SK-N-SH treated with all-trans-retinoic acid at 6 μM for 48 hours (cell line): Measurements from ENCODE around the gene SNED1.

Experiments used
- ATAC-seq: fragments of 200-7000 bp; cut with Tn5 transposase; 3 replicates; pipeline ENCODE4 v1.9.1; 2020; ENCODE audit warnings: mild to moderate bottlenecking, moderate library complexity
- ARNTL ChIP-seq: fragments of 450-650 bp; formaldehyde crosslinking; IDR thresholded peaks from 2 replicates; pipeline ENCODE4 v1.5.0; 2020; ENCODE audit warnings: low read depth, mild to moderate bottlenecking, moderate library complexity, borderline replicate concordance
- BACH2 ChIP-seq: fragments of 250-450 bp; sonication (Bioruptor Pico); IDR thresholded peaks from 2 replicates; pipeline ENCODE4 v1.9.0; 2021; ENCODE audit warnings: mild to moderate bottlenecking, borderline replicate concordance
- CSDC2 ChIP-seq: fragments of 250-450 bp; sonication (Bioruptor Pico); IDR thresholded peaks from 2 replicates; pipeline ENCODE4 v1.5.0; 2020; ENCODE audit warnings: mild to moderate bottlenecking, moderate library complexity
- ESRRG ChIP-seq: fragments of 250-450 bp; sonication (Bioruptor Pico); IDR thresholded peaks from 2 replicates; pipeline ENCODE4 v1.6.1; 2021; ENCODE audit warnings: mild to moderate bottlenecking
- ISL1 ChIP-seq: fragments of 250-450 bp; sonication (Bioruptor Pico); IDR thresholded peaks from 2 replicates; pipeline ENCODE4 v2.1.2; 2022; ENCODE audit warnings: mild to moderate bottlenecking, moderate library complexity
- OSR1 ChIP-seq: fragments of 250-450 bp; sonication (Bioruptor Pico); IDR thresholded peaks from 2 replicates; pipeline ENCODE4 v1.8.0; 2022; ENCODE audit warnings: moderate library complexity, mild to moderate bottlenecking, inconsistent platforms
- RARB ChIP-seq: fragments of 250-450 bp; sonication (Bioruptor Pico); IDR thresholded peaks from 2 replicates; pipeline ENCODE4 v1.8.0; 2021; ENCODE audit warnings: mild to moderate bottlenecking, moderate library complexity
- SNAI2 ChIP-seq: fragments of 250-450 bp; sonication (Bioruptor Pico); IDR thresholded peaks from 2 replicates; pipeline ENCODE4 v1.5.0; 2020; ENCODE audit warnings: mild to moderate bottlenecking, moderate library complexity
- TCF4 ChIP-seq: fragments of 250-450 bp; sonication (Bioruptor Pico); IDR thresholded peaks from 2 replicates; pipeline ENCODE4 v1.8.0; 2021; ENCODE audit warnings: mild to moderate bottlenecking, moderate library complexity, borderline replicate concordance
- TOX ChIP-seq: fragments of 250-450 bp; sonication (Bioruptor Pico); IDR thresholded peaks from 2 replicates; pipeline ENCODE4 v1.8.0; 2021; ENCODE audit warnings: mild to moderate bottlenecking, moderate library complexity, borderline replicate concordance
- ZC3H10 ChIP-seq: fragments of 250-450 bp; sonication (Bioruptor Pico); IDR thresholded peaks from 2 replicates; pipeline ENCODE4 v1.5.1; 2021; ENCODE audit warnings: mild to moderate bottlenecking, moderate library complexity
- ZFP3 ChIP-seq: fragments of 250-450 bp; sonication (Bioruptor Pico); IDR thresholded peaks from 2 replicates; pipeline ENCODE4 v1.5.0; 2020; ENCODE audit warnings: mild to moderate bottlenecking, moderate library complexity
- ZFP30 ChIP-seq: fragments of 450-650 bp; formaldehyde crosslinking; IDR thresholded peaks from 2 replicates; pipeline ENCODE4 v1.5.0; 2022; ENCODE audit warnings: mild to moderate bottlenecking, moderate library complexity
- ZNF565 ChIP-seq: fragments of 450-650 bp; formaldehyde crosslinking; conservative IDR thresholded peaks from 2 replicates; pipeline ENCODE4 v1.5.0; 2020; ENCODE audit warnings: low read depth, mild to moderate bottlenecking, moderate library complexity
- ZNF70 ChIP-seq: fragments of 450-650 bp; formaldehyde crosslinking; IDR thresholded peaks from 2 replicates; pipeline ENCODE4 v1.5.0; 2020; ENCODE audit warnings: mild to moderate bottlenecking, moderate library complexity
- TF ChIP-seq, protein P1 (sequence below): fragments of 250-450 bp; sonication (Bioruptor Pico); IDR thresholded peaks from 2 replicates; pipeline ENCODE4 v1.8.0; 2020; ENCODE audit warnings: mild to moderate bottlenecking, moderate library complexity, borderline replicate concordance
- TF ChIP-seq, protein P2 (sequence below): fragments of 250-450 bp; sonication (Bioruptor Pico); IDR thresholded peaks from 2 replicates; pipeline ENCODE4 v1.5.1; 2020; ENCODE audit warnings: low read depth, mild to moderate bottlenecking, moderate library complexity
- TF ChIP-seq, protein P3 (sequence below): fragments of 250-450 bp; sonication (Bioruptor Pico); IDR thresholded peaks from 2 replicates; pipeline ENCODE4 v1.5.0; 2020; ENCODE audit warnings: mild to moderate bottlenecking, moderate library complexity
- TF ChIP-seq, protein P4 (sequence below): fragments of 250-450 bp; sonication (Bioruptor Pico); IDR thresholded peaks from 2 replicates; pipeline ENCODE4 v1.5.1; 2021; ENCODE audit warnings: mild to moderate bottlenecking, moderate library complexity
- TF ChIP-seq, protein P5 (sequence below): fragments of 250-450 bp; sonication (Bioruptor Pico); IDR thresholded peaks from 2 replicates; pipeline ENCODE4 v1.8.0; 2021; ENCODE audit warnings: low read depth, mild to moderate bottlenecking, moderate library complexity, borderline replicate concordance

SNED1 gene

DNA sequence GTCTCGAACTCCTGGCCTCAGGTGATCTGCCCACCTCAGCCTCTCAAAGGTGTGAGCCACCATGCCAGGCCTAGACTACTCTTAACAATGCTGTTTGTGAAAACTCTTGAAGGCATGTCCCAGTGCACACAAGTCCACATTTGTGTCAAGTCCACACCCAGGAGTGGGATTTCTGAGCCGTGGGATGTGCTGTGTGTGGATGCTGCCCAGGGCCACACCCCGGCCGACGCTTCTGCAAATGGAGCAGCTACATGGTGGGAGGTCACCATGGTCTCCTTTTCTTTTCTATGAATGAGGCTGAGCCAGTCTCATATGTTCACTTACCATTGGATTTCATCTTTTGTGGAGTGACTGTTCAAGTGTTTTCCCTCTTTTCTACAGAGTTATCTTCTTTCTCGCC lies 15.8 kb downstream of the SNED1 start:
- TF ChIP-seq, protein P1, sequence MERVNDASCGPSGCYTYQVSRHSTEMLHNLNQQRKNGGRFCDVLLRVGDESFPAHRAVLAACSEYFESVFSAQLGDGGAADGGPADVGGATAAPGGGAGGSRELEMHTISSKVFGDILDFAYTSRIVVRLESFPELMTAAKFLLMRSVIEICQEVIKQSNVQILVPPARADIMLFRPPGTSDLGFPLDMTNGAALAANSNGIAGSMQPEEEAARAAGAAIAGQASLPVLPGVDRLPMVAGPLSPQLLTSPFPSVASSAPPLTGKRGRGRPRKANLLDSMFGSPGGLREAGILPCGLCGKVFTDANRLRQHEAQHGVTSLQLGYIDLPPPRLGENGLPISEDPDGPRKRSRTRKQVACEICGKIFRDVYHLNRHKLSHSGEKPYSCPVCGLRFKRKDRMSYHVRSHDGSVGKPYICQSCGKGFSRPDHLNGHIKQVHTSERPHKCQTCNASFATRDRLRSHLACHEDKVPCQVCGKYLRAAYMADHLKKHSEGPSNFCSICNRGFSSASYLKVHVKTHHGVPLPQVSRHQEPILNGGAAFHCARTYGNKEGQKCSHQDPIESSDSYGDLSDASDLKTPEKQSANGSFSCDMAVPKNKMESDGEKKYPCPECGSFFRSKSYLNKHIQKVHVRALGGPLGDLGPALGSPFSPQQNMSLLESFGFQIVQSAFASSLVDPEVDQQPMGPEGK (CRISPR knock-in tag): no peak
- TF ChIP-seq ZC3H10 (CRISPR knock-in tag) (no peak), ZFP3 (no peak), CSDC2 (CRISPR knock-in tag) (no peak), ZFP30 (CRISPR knock-in tag) (no peak), ARNTL (CRISPR knock-in tag) (no peak), ZNF565 (CRISPR knock-in tag) (no peak), ZNF70 (CRISPR knock-in tag) (no peak), RARB (CRISPR knock-in tag) (no peak), TCF4 (CRISPR knock-in tag) (no peak), TOX (CRISPR knock-in tag) (no peak), ESRRG (CRISPR knock-in tag) (no peak), ISL1 (CRISPR knock-in tag) (no peak), BACH2 (no peak)
- TF ChIP-seq, protein P2, sequence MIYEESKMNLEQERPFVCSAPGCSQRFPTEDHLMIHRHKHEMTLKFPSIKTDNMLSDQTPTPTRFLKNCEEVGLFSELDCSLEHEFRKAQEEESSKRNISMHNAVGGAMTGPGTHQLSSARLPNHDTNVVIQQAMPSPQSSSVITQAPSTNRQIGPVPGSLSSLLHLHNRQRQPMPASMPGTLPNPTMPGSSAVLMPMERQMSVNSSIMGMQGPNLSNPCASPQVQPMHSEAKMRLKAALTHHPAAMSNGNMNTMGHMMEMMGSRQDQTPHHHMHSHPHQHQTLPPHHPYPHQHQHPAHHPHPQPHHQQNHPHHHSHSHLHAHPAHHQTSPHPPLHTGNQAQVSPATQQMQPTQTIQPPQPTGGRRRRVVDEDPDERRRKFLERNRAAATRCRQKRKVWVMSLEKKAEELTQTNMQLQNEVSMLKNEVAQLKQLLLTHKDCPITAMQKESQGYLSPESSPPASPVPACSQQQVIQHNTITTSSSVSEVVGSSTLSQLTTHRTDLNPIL (CRISPR knock-in tag): no peak
- TF ChIP-seq, protein P3, sequence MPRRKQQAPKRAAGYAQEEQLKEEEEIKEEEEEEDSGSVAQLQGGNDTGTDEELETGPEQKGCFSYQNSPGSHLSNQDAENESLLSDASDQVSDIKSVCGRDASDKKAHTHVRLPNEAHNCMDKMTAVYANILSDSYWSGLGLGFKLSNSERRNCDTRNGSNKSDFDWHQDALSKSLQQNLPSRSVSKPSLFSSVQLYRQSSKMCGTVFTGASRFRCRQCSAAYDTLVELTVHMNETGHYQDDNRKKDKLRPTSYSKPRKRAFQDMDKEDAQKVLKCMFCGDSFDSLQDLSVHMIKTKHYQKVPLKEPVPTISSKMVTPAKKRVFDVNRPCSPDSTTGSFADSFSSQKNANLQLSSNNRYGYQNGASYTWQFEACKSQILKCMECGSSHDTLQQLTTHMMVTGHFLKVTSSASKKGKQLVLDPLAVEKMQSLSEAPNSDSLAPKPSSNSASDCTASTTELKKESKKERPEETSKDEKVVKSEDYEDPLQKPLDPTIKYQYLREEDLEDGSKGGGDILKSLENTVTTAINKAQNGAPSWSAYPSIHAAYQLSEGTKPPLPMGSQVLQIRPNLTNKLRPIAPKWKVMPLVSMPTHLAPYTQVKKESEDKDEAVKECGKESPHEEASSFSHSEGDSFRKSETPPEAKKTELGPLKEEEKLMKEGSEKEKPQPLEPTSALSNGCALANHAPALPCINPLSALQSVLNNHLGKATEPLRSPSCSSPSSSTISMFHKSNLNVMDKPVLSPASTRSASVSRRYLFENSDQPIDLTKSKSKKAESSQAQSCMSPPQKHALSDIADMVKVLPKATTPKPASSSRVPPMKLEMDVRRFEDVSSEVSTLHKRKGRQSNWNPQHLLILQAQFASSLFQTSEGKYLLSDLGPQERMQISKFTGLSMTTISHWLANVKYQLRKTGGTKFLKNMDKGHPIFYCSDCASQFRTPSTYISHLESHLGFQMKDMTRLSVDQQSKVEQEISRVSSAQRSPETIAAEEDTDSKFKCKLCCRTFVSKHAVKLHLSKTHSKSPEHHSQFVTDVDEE (CRISPR knock-in tag): no peak
- TF ChIP-seq, protein P4, sequence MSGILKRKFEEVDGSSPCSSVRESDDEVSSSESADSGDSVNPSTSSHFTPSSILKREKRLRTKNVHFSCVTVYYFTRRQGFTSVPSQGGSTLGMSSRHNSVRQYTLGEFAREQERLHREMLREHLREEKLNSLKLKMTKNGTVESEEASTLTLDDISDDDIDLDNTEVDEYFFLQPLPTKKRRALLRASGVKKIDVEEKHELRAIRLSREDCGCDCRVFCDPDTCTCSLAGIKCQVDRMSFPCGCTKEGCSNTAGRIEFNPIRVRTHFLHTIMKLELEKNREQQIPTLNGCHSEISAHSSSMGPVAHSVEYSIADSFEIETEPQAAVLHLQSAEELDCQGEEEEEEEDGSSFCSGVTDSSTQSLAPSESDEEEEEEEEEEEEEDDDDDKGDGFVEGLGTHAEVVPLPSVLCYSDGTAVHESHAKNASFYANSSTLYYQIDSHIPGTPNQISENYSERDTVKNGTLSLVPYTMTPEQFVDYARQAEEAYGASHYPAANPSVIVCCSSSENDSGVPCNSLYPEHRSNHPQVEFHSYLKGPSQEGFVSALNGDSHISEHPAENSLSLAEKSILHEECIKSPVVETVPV (CRISPR knock-in tag): no peak
- ATAC-seq: no peak

DNA sequence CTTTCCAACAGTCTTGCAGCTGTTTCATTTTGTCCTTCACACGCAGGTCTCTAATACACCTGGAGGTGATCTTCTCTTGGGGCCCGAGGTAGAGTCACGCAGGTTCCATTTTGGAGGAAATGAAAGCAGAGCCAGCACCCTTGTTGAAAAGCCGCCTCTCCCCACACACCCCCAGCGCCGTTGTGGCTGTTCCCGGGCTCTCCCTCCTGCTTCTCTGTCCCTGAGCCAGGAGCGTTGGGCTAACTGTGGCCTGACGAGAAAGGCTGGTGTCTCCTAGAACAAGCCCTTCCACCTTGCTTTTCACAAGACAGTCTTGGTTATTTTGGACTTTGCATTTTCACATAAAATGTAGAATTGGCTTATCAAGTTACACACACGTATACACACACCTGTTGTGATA lies 16.3 kb downstream of the SNED1 start:
- ATAC-seq: no peak

More for the DNA sequence above, 16.3 kb downstream of the SNED1 start:
- no peak for TF ChIP-seq OSR1 (CRISPR knock-in tag)
- no peak for TF ChIP-seq ZNF70 (CRISPR knock-in tag)
- no peak for TF ChIP-seq ZNF565 (CRISPR knock-in tag)
- no peak for TF ChIP-seq ISL1 (CRISPR knock-in tag)
- no peak for TF ChIP-seq BACH2
- no peak for TF ChIP-seq ESRRG (CRISPR knock-in tag)
- no peak for TF ChIP-seq ZFP30 (CRISPR knock-in tag)
- TF ChIP-seq, protein P5, sequence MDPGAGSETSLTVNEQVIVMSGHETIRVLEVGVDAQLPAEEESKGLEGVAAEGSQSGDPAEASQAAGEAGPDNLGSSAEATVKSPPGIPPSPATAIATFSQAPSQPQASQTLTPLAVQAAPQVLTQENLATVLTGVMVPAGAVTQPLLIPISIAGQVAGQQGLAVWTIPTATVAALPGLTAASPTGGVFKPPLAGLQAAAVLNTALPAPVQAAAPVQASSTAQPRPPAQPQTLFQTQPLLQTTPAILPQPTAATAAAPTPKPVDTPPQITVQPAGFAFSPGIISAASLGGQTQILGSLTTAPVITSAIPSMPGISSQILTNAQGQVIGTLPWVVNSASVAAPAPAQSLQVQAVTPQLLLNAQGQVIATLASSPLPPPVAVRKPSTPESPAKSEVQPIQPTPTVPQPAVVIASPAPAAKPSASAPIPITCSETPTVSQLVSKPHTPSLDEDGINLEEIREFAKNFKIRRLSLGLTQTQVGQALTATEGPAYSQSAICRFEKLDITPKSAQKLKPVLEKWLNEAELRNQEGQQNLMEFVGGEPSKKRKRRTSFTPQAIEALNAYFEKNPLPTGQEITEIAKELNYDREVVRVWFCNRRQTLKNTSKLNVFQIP (CRISPR knock-in tag): no peak
- TF ChIP-seq, protein P3 (CRISPR knock-in tag): no peak
- TF ChIP-seq ZFP3: no peak
- TF ChIP-seq ARNTL (CRISPR knock-in tag): no peak
- TF ChIP-seq CSDC2 (CRISPR knock-in tag): no peak
- no peak for TF ChIP-seq TCF4 (CRISPR knock-in tag)
- TF ChIP-seq, protein P2 (CRISPR knock-in tag): no peak
- TF ChIP-seq, protein P1 (CRISPR knock-in tag): no peak
- TF ChIP-seq RARB (CRISPR knock-in tag): no peak
- no peak for TF ChIP-seq SNAI2
